ENCODE results near the gene ZNF609. TPM values are rescaled to one million over a fixed set of nuclear protein-coding genes. Genes with fewer than 3 reads are reported as not detected.
A peak's percentile ranks its signal among the peaks of the same experiment; 100 is the strongest.

Gene ZNF609
- total and polyA plus RNA-seq, 2 of the 13 experiments (the other 11 are each of a cell fraction or from before 2014, with no cell fraction given): 8.9 to 9.9 TPM

GRCh38 chr15:64642875-64643274 is 182.5 kb downstream of the ZNF609 start:
- Histone ChIP-seq H4K20me1 (ENCODE audit: insufficient read depth, low read length) (no peaks in the 10 kb centered on the region), H3K9ac (ENCODE audit: insufficient read depth, low read depth, low read length) (peak overlapping the region; percentile 56; the same call in 1 of the 2 replicates), H3K79me2 (ENCODE audit: insufficient read depth, low read length) (peaks cover 15% of the 10 kb centered on the region), H3K27ac (ENCODE audit: extremely low read length, insufficient read depth, low read length) (peak overlapping the region; percentile 87), H3K27me3 (ENCODE audit: control insufficient read depth in 1 of 2, insufficient read depth in 2 of 2, low read length in 2 of 2) (no peaks in the 10 kb centered on the region), H3K9me3 (ENCODE audit: low read length) (no peaks in the 10 kb centered on the region), H2AFZ (ENCODE audit: low read length) (no peak overlapping the region), H3K4me2 (ENCODE audit: low read depth, low read length) (peak overlapping the region; percentile 71), H3K4me3 (replicated peaks in 1 of 3; ENCODE audit: insufficient read depth in 1 of 3, low read depth in 2 of 3, low read length in 3 of 3) (peak overlapping the region in 2 of 3 experiments; percentile 37 to 49; a peak in 4 of 6 replicates), H3K4me1 (ENCODE audit: insufficient read depth, low read length) (peaks cover 67% of the 10 kb centered on the region), H3K36me3 (replicated peaks in 1 of 2; ENCODE audit: control insufficient read depth in 1 of 2, insufficient read depth in 2 of 2, low read length in 2 of 2) (no peaks in the 10 kb centered on the region)
- ChIA-PET CTCF (ENCODE audit: low intra/inter-chr PET ratio, low total read pairs) (no interaction called here), POLR2A (interaction anchor here (0.8 to 2.4 kb wide), 5 partner anchors 9 to 255 kb away, joined by 3 to 17 read pairs (median 3); partner anchors contain the start of gene TRIP4)
- BruUV-seq (replicated peaks): no TSS peak
- intact Hi-C loops (cut with micrococcal nuclease; ENCODE audit: unreplicated experiment) (loop anchor here (10.0 kb wide), 1 partner anchor 48 kb away; no protein-coding TSS in a partner anchor), in situ Hi-C loops (cut with HindIII; ENCODE audit: extremely low pct_ligation_motif_present, low pct_unique_long_range_greater_than_20kb) (no loop called here)
- 3% methylated on average over 3 of the region's 3 CpGs for WGBS (ENCODE audit: low lambda C conversion rate)
- peak; percentile 87 for FAIRE-seq
- peak; percentile 92 for DNase-seq (ENCODE audit: low spot score)
- ATAC-seq: peak; percentile 98
- no peak for TF ChIP-seq SNRNP70 (IDR thresholded peaks at IDR 0.05; ENCODE audit: low read depth, low read length)
- TF ChIP-seq SMAD3 (CRISPR knock-in tag; IDR thresholded peaks at IDR 0.05): 0 out of 2 replicates have a peak, but pooled peaks have one; percentile 26
- no peak for TF ChIP-seq SPEN (CRISPR knock-in tag; IDR thresholded peaks at IDR 0.05; ENCODE audit: low read depth)
- TF ChIP-seq KDM6A (CRISPR knock-in tag; IDR thresholded peaks at IDR 0.05; ENCODE audit: low read depth): peak; percentile 67
- no peak for TF ChIP-seq ZFAT (CRISPR knock-in tag; conservative IDR thresholded peaks at IDR 0.05)
- TF ChIP-seq KLF16 (CRISPR knock-in tag; IDR thresholded peaks at IDR 0.05): peak in 1 of 2 experiments; percentile 35; a peak in 1 of 4 replicates
- 0 out of 2 replicates have a peak, but pooled peaks have one; percentile 13 for TF ChIP-seq BHLHE40 (IDR thresholded peaks at IDR 0.05; ENCODE audit: low read length)
- no peak for TF ChIP-seq ZNF589 (CRISPR knock-in tag; conservative IDR thresholded peaks at IDR 0.05)
- no peak for TF ChIP-seq RBM22 (optimal IDR thresholded peaks at IDR 0.05; ENCODE audit: low read length)
- peak; percentile 97 for TF ChIP-seq TFE3 (CRISPR knock-in tag; IDR thresholded peaks at IDR 0.05)
- TF ChIP-seq SOX5 (CRISPR knock-in tag; IDR thresholded peaks at IDR 0.05; ENCODE audit: borderline replicate concordance): peak; percentile 75; the same call in 1 of the 2 replicates
- peak; percentile 79 for TF ChIP-seq HNF4A (CRISPR knock-in tag; IDR thresholded peaks at IDR 0.05)
- TF ChIP-seq CREBL2 (CRISPR knock-in tag; IDR thresholded peaks at IDR 0.05; ENCODE audit: borderline replicate concordance): no peak
- peak; percentile 63; the same call in 1 of the 2 replicates for TF ChIP-seq FOXJ3 (CRISPR knock-in tag; IDR thresholded peaks at IDR 0.05; ENCODE audit: borderline replicate concordance)
- TF ChIP-seq ZNF672 (CRISPR knock-in tag; IDR thresholded peaks at IDR 0.05): no peak
- peak; percentile 87 for TF ChIP-seq FOXP4 (CRISPR knock-in tag; IDR thresholded peaks at IDR 0.05)
- TF ChIP-seq DMAP1 (CRISPR knock-in tag; IDR thresholded peaks at IDR 0.05): peak; percentile 45; the same call in 1 of the 2 replicates
- peak; percentile 57; the same call in 1 of the 2 replicates for TF ChIP-seq SALL1 (CRISPR knock-in tag; IDR thresholded peaks at IDR 0.05)
- peak; percentile 70; the same call in 1 of the 2 replicates for TF ChIP-seq FOXK1 (CRISPR knock-in tag; IDR thresholded peaks at IDR 0.05; ENCODE audit: borderline replicate concordance, low read depth)
- peak; percentile 17; the same call in 1 of the 2 replicates for TF ChIP-seq ZKSCAN8 (CRISPR knock-in tag; IDR thresholded peaks at IDR 0.05; ENCODE audit: borderline replicate concordance)
- TF ChIP-seq HDAC2 (CRISPR knock-in tag; IDR thresholded peaks at IDR 0.05): peak; percentile 56
- TF ChIP-seq ZNF644 (CRISPR knock-in tag; IDR thresholded peaks at IDR 0.05; ENCODE audit: low read depth): 0 out of 2 replicates have a peak, but pooled peaks have one; percentile 14
- TF ChIP-seq ZNF274 (CRISPR knock-in tag; IDR thresholded peaks at IDR 0.05): no peak
- no peak for TF ChIP-seq ZNF703 (CRISPR knock-in tag; IDR thresholded peaks at IDR 0.05; ENCODE audit: borderline replicate concordance)
